Gastrocnemius medialis (tissue), 4 donors: ENCODE measurements around the gene FKBP7. TPM values are rescaled to one million over a fixed set of nuclear protein-coding genes. Genes with fewer than 3 reads are reported as not detected.
A peak's percentile ranks its signal among the peaks of the same experiment; 100 is the strongest.

Source experiments
- ATAC-seq, 2 donors: fragments of 150-250 bp; one replicate each; pipeline ENCODE4 v1.9.1; 2016
- DNase-seq, 2 donors: peaks; one replicate each; pipeline ENCODE4 v3.0.0-alpha.2; 2019
- H3K27ac ChIP-seq, 4 donors: fragments of 200-600 bp; sonication (generic); 1 replicate in 1 of 4; 2 replicates in 3 of 4; pipeline ENCODE4 v1.5.1; 2016 to 2018; ENCODE audit warnings: mild to moderate bottlenecking in 2 of 4, moderate library complexity in 1 of 4
- H3K27me3 ChIP-seq, 3 donors: fragments of 200-600 bp; sonication (generic) in 2 of 3; 1 replicate in 1 of 3; 2 replicates in 2 of 3; pipeline versions ENCODE4 v1.5.1 to v1.6.0; 2016 to 2019; ENCODE audit warnings: mild to moderate bottlenecking in 1 of 3, moderate library complexity in 1 of 3
- H3K36me3 ChIP-seq, 2 donors: fragments of 200-600 bp; sonication (generic) in 1 of 2; one replicate each; pipeline ENCODE4 v1.5.1; 2017 to 2018
- H3K4me1 ChIP-seq, 2 donors: fragments of 200-600 bp; sonication (generic) in 1 of 2; one replicate each; pipeline ENCODE4 v1.5.1; 2016 to 2017; ENCODE audit warnings: mild to moderate bottlenecking in 2 of 2
- H3K4me3 ChIP-seq, 4 donors: fragments of 200-600 bp; sonication (generic) in 3 of 4; 1 replicate in 1 of 4; 2 replicates in 3 of 4; pipeline ENCODE4 v1.5.1; 2016 to 2019; ENCODE audit warnings: mild to moderate bottlenecking in 2 of 4
- H3K9me3 ChIP-seq, 3 donors: fragments of 200-600 bp; sonication (generic) in 2 of 3; 1 replicate in 1 of 3; 2 replicates in 2 of 3; pipeline ENCODE4 v1.5.1; 2016 to 2019
- CTCF ChIP-seq, 5 experiments: fragments of 450-650 bp in 3 of 5; fragments of 200-600 bp in 2 of 5; sonication (generic) in 2 of 5; IDR thresholded peaks in 4 of 5; conservative IDR thresholded peaks in 1 of 5; 1 replicate in 4 of 5; 2 replicates in 1 of 5; pipeline ENCODE4 v1.5.1; 2016 to 2019; ENCODE audit warnings: antibody characterized with exemption in 5 of 5, mild to moderate bottlenecking in 3 of 5, moderate library complexity in 3 of 5
- POLR2A ChIP-seq, 2 donors: fragments of 450-650 bp; IDR thresholded peaks; one replicate each; pipeline ENCODE4 v1.6.1; 2017; ENCODE audit warnings: antibody characterized with exemption in 2 of 2, mild to moderate bottlenecking in 2 of 2, moderate library complexity in 2 of 2
- in situ Hi-C, 4 donors: fragments of 200-750 bp; cut with MboI; loops; one replicate each; pipeline versions ENCODE4 v1.15.0 to v1.8.0; 2017; ENCODE audit warnings: low sequenced_read_pairs in 4 of 4
- intact Hi-C: fragments of 100-400 bp; cut with DNase I; formaldehyde crosslinking; loops from one replicate; pipeline ENCODE4 v1.15.1; 2023; ENCODE audit warnings: low total_unique reads
- total RNA-seq, 4 donors: library from RNA; depleted of rRNA; stranded (reverse); fragments of >200 nt; gene quantifications; one replicate each; pipeline versions ENCODE4 v1.1.0 to v1.2.3, GENCODE V29; 2016

The FKBP7 gene
- total RNA-seq, 4 donors from 2014 or later, result 1.4 to 5.0 (median 3.3) TPM

- intact Hi-C loops (no loop called here), in situ Hi-C loops (no loop called here)
- peaks cover 4 to 6% of the 10 kb centered on the region in 2 donors for H3K4me1 ChIP-seq
- no peaks in the 10 kb centered on the region for H3K9me3 ChIP-seq
- H3K27me3 ChIP-seq, result no peaks in the 10 kb centered on the region
- H3K36me3 ChIP-seq, result peaks cover 0 to 81% of the 10 kb centered on the region in 2 donors
- no peak overlapping the region for H3K27ac ChIP-seq
- no peak overlapping the region for H3K4me3 ChIP-seq
- DNase-seq, result no peak
- ATAC-seq, result peak; percentile 66 to 87
- TF ChIP-seq POLR2A (IDR thresholded peaks at IDR 0.05) (no peak), CTCF (IDR thresholded peaks at IDR 0.05 in 4 of 5, conservative IDR thresholded peaks at IDR 0.05 in 1 of 5) (no peak)
Measured at GRCh38 chr2:178498137-178498536, 19.7 kb upstream of the FKBP7 start.

- H3K36me3 ChIP-seq, result peaks cover 0 to 77% of the 10 kb centered on the region in 2 donors
- H3K4me3 ChIP-seq, result no peak overlapping the region
- ATAC-seq (no peak), DNase-seq (no peak)
- peaks cover 4 to 6% of the 10 kb centered on the region in 2 donors for H3K4me1 ChIP-seq
- H3K27ac ChIP-seq, result no peak overlapping the region
- no peaks in the 10 kb centered on the region for H3K9me3 ChIP-seq
- no peaks in the 10 kb centered on the region for H3K27me3 ChIP-seq
- TF ChIP-seq POLR2A (IDR thresholded peaks at IDR 0.05), result no peak
- no peak for TF ChIP-seq CTCF (IDR thresholded peaks at IDR 0.05 in 4 of 5, conservative IDR thresholded peaks at IDR 0.05 in 1 of 5)
- intact Hi-C loops (no loop called here), in situ Hi-C loops (no loop called here)
Measured at GRCh38 chr2:178496049-178496448, 17.6 kb upstream of the FKBP7 start.

- Histone ChIP-seq H3K4me1 (no peaks in the 10 kb centered on the region), H3K4me3 (no peak overlapping the region), H3K36me3 (peaks cover 0 to 66% of the 10 kb centered on the region in 2 donors), H3K27me3 (no peaks in the 10 kb centered on the region), H3K27ac (no peak overlapping the region), H3K9me3 (no peaks in the 10 kb centered on the region)
- in situ Hi-C loops (no loop called here), intact Hi-C loops (no loop called here)
- no peak for TF ChIP-seq POLR2A (IDR thresholded peaks at IDR 0.05)
- ATAC-seq, result no peak
- DNase-seq, result no peak
Measured at GRCh38 chr2:178491612-178492011, 13.2 kb upstream of the FKBP7 start.

- intact Hi-C loops (no loop called here), in situ Hi-C loops (no loop called here)
- Histone ChIP-seq H3K36me3 (peaks cover 0 to 22% of the 10 kb centered on the region in 2 donors), H3K27ac (no peak overlapping the region), H3K4me1 (peaks cover 42 to 46% of the 10 kb centered on the region in 2 donors), H3K9me3 (no peaks in the 10 kb centered on the region), H3K27me3 (no peaks in the 10 kb centered on the region), H3K4me3 (no peak overlapping the region)
- no peak for ATAC-seq
- no peak for TF ChIP-seq POLR2A (IDR thresholded peaks at IDR 0.05)
- no peak for TF ChIP-seq CTCF (IDR thresholded peaks at IDR 0.05 in 4 of 5, conservative IDR thresholded peaks at IDR 0.05 in 1 of 5)
- DNase-seq, result no peak
Measured at GRCh38 chr2:178485356-178485755, 7.0 kb upstream of the FKBP7 start.

- TF ChIP-seq POLR2A (IDR thresholded peaks at IDR 0.05), result no peak
- no peak for TF ChIP-seq CTCF (IDR thresholded peaks at IDR 0.05 in 4 of 5, conservative IDR thresholded peaks at IDR 0.05 in 1 of 5)
- Histone ChIP-seq H3K4me1 (peaks cover 46 to 50% of the 10 kb centered on the region in 2 donors), H3K4me3 (no peak overlapping the region), H3K36me3 (peaks cover 0 to 15% of the 10 kb centered on the region in 2 donors), H3K27me3 (no peaks in the 10 kb centered on the region), H3K9me3 (no peaks in the 10 kb centered on the region), H3K27ac (no peak overlapping the region)
- in situ Hi-C loops (no loop called here), intact Hi-C loops (no loop called here)
- no peak for ATAC-seq
- no peak for DNase-seq
Measured at GRCh38 chr2:178484245-178485041, 6.0 kb upstream of the FKBP7 start.
